Measurements from ENCODE around the gene TRIM37.

DNA sequence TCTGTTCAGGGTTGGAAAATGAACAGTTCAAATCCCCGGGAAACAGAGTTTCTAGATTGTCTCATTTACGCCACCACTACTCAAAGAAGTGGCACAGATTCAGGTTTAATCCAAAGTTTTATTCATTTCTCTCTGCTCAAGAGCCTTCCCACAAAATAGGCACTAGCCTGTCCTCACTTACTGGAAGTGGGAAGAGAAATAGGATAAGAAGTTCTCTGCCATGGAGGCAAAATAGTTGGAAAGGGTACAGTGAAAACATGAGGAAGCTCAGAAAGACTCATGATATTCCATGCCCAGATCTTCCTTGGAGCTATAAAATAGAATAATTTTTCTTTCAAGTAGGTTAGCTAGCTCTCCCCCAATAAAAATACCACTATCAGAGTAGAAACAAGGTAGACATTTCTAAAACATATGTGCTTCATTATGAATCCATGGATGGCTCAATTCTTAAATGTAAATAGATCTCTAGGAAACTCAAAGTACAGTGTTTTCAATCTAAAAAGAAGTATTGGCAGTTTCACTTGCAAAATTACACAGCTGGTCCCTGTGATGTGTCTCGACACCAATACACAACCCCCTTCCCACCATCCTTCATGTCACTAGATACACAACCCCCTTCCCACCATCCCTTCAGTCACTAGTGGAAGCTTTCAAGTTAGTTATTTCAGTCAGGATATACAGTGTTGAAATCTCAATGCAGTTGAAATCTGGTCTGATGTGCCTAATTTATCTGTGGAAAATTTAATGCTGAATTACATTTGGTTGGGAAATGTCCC is 125.8 kb downstream of the TRIM37 start:
- TF ChIP-seq, protein P1, sequence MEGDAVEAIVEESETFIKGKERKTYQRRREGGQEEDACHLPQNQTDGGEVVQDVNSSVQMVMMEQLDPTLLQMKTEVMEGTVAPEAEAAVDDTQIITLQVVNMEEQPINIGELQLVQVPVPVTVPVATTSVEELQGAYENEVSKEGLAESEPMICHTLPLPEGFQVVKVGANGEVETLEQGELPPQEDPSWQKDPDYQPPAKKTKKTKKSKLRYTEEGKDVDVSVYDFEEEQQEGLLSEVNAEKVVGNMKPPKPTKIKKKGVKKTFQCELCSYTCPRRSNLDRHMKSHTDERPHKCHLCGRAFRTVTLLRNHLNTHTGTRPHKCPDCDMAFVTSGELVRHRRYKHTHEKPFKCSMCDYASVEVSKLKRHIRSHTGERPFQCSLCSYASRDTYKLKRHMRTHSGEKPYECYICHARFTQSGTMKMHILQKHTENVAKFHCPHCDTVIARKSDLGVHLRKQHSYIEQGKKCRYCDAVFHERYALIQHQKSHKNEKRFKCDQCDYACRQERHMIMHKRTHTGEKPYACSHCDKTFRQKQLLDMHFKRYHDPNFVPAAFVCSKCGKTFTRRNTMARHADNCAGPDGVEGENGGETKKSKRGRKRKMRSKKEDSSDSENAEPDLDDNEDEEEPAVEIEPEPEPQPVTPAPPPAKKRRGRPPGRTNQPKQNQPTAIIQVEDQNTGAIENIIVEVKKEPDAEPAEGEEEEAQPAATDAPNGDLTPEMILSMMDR (IDR thresholded peaks at IDR 0.05; ENCODE audit: insufficient read depth, low read length) = no peak
- TF ChIP-seq POLR2AphosphoS5 (IDR thresholded peaks at IDR 0.05; ENCODE audit: low read depth) = no peak
- TF ChIP-seq, protein P2, sequence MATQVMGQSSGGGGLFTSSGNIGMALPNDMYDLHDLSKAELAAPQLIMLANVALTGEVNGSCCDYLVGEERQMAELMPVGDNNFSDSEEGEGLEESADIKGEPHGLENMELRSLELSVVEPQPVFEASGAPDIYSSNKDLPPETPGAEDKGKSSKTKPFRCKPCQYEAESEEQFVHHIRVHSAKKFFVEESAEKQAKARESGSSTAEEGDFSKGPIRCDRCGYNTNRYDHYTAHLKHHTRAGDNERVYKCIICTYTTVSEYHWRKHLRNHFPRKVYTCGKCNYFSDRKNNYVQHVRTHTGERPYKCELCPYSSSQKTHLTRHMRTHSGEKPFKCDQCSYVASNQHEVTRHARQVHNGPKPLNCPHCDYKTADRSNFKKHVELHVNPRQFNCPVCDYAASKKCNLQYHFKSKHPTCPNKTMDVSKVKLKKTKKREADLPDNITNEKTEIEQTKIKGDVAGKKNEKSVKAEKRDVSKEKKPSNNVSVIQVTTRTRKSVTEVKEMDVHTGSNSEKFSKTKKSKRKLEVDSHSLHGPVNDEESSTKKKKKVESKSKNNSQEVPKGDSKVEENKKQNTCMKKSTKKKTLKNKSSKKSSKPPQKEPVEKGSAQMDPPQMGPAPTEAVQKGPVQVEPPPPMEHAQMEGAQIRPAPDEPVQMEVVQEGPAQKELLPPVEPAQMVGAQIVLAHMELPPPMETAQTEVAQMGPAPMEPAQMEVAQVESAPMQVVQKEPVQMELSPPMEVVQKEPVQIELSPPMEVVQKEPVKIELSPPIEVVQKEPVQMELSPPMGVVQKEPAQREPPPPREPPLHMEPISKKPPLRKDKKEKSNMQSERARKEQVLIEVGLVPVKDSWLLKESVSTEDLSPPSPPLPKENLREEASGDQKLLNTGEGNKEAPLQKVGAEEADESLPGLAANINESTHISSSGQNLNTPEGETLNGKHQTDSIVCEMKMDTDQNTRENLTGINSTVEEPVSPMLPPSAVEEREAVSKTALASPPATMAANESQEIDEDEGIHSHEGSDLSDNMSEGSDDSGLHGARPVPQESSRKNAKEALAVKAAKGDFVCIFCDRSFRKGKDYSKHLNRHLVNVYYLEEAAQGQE (IDR thresholded peaks at IDR 0.05; ENCODE audit: insufficient replicate concordance, low read depth) = no peak

Data from HL-60 (cell line).